DND-41 (cell line): ENCODE measurements around the gene PITPNM1.

Experiments used
- ATAC-seq: fragments of 200-7000 bp; cut with Tn5 transposase; 3 replicates; pipeline ENCODE4 v1.9.1; 2021; ENCODE audit warnings: low read depth; ENCODE audit not compliant: insufficient read depth
- DNase-seq: peaks from one replicate; pipeline ENCODE4 v3.0.0-alpha.2; 2020
- H2AFZ ChIP-seq: 2 replicates; pipeline ENCODE4 v1.6.0; 2012; ENCODE audit warnings: low read depth, low read length
- H3K27ac ChIP-seq: 2 replicates; pipeline ENCODE4 v1.5.1; 2012; ENCODE audit warnings: low read length, inconsistent platforms
- H3K27me3 ChIP-seq: fragments of 200-600 bp; sonication (generic); 2 replicates; pipeline ENCODE4 v1.6.0; 2012; ENCODE audit warnings: low read length, mild to moderate bottlenecking, inconsistent platforms; ENCODE audit not compliant: insufficient read depth, poor library complexity
- H3K36me3 ChIP-seq: 2 replicates; pipeline ENCODE4 v1.5.1; 2012; ENCODE audit warnings: low read length, inconsistent platforms; ENCODE audit not compliant: insufficient read depth
- H3K4me1 ChIP-seq: 2 replicates; pipeline ENCODE4 v1.5.1; 2012; ENCODE audit warnings: mild to moderate bottlenecking, low read length; ENCODE audit not compliant: insufficient read depth
- H3K4me2 ChIP-seq: 2 replicates; pipeline ENCODE4 v1.6.0; 2012; ENCODE audit warnings: mild to moderate bottlenecking, moderate library complexity, low read length, inconsistent platforms; ENCODE audit not compliant: insufficient read depth
- H3K4me3 ChIP-seq, 2 experiments: fragments of 200-600 bp in 1 of 2; shearing (Covaris generic) in 1 of 2; 2 replicates each; pipeline ENCODE4 v1.5.1; 2012 to 2016; ENCODE audit warnings: inconsistent platforms in 2 of 2, low read length in 2 of 2, mild to moderate bottlenecking in 2 of 2, low read depth in 1 of 2, moderate library complexity in 1 of 2
- H3K79me2 ChIP-seq: 2 replicates; pipeline ENCODE4 v1.6.0; 2012; ENCODE audit warnings: low read length, inconsistent platforms; ENCODE audit not compliant: insufficient read depth
- H3K9ac ChIP-seq: 2 replicates; pipeline ENCODE4 v1.6.0; 2012; ENCODE audit warnings: low read depth, mild to moderate bottlenecking, inconsistent platforms, low read length, moderate library complexity
- H3K9me3 ChIP-seq: 2 replicates; pipeline ENCODE4 v1.5.1; 2012; ENCODE audit warnings: low read length, moderate library complexity, mild to moderate bottlenecking, inconsistent platforms; ENCODE audit not compliant: insufficient read depth, severe bottlenecking
- H4K20me1 ChIP-seq: 2 replicates; pipeline ENCODE4 v1.6.0; 2012; ENCODE audit warnings: low read length; ENCODE audit not compliant: insufficient read depth
- EZH2 ChIP-seq: IDR thresholded peaks from 3 replicates; pipeline ENCODE4 v1.6.1; 2012; ENCODE audit warnings: borderline replicate concordance, low read depth, mild to moderate bottlenecking, moderate library complexity, low read length, inconsistent platforms; ENCODE audit not compliant: severe bottlenecking
- TF ChIP-seq, protein P1 (sequence below): IDR thresholded peaks from 2 replicates; pipeline ENCODE4 v1.5.1; 2012; ENCODE audit warnings: borderline replicate concordance, low read length, moderate library complexity, mild to moderate bottlenecking; ENCODE audit not compliant: poor library complexity, severe bottlenecking; ENCODE audit errors: extremely low read depth

PITPNM1 gene

DNA sequence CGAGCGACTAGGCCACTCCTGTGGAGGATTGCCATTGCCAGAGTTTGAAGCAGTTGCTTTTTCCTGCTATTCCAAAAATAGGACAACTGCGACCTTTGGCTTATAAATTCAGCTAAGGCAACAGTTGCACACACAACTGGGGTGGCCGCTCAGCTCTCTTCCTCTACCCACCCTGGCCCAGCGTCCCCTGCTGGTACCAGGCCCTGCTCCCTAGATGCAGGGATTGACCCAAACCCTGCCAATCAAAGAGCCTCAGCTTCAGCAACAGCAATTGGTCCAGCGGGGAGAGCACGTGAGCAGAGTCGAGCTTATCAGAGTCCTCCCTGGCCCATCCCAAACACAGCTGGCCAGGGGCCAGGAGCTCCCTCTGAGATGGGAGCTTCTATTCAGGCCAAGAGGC, 40.1 kb upstream of the PITPNM1 start:
- DNase-seq (peak; percentile 36), ATAC-seq (peak; percentile 34; the same call in 1 of the 3 replicates)
- no peaks in the 10 kb centered on the region for H3K27me3 ChIP-seq
- TF ChIP-seq, protein P1, sequence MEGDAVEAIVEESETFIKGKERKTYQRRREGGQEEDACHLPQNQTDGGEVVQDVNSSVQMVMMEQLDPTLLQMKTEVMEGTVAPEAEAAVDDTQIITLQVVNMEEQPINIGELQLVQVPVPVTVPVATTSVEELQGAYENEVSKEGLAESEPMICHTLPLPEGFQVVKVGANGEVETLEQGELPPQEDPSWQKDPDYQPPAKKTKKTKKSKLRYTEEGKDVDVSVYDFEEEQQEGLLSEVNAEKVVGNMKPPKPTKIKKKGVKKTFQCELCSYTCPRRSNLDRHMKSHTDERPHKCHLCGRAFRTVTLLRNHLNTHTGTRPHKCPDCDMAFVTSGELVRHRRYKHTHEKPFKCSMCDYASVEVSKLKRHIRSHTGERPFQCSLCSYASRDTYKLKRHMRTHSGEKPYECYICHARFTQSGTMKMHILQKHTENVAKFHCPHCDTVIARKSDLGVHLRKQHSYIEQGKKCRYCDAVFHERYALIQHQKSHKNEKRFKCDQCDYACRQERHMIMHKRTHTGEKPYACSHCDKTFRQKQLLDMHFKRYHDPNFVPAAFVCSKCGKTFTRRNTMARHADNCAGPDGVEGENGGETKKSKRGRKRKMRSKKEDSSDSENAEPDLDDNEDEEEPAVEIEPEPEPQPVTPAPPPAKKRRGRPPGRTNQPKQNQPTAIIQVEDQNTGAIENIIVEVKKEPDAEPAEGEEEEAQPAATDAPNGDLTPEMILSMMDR: no peak
- no peak for TF ChIP-seq EZH2
- H3K9ac ChIP-seq: peak overlapping the region; percentile 40
- H3K4me2 ChIP-seq: peak overlapping the region; percentile 32
- no peak overlapping the region for H2AFZ ChIP-seq
- no peaks in the 10 kb centered on the region for H4K20me1 ChIP-seq
- peak overlapping the region; percentile 92 for H3K27ac ChIP-seq
- no peak overlapping the region for H3K4me3 ChIP-seq
- H3K4me1 ChIP-seq: peaks cover 49% of the 10 kb centered on the region
- H3K9me3 ChIP-seq: no peaks in the 10 kb centered on the region
- no peaks in the 10 kb centered on the region for H3K79me2 ChIP-seq
- no peaks in the 10 kb centered on the region for H3K36me3 ChIP-seq

DNA sequence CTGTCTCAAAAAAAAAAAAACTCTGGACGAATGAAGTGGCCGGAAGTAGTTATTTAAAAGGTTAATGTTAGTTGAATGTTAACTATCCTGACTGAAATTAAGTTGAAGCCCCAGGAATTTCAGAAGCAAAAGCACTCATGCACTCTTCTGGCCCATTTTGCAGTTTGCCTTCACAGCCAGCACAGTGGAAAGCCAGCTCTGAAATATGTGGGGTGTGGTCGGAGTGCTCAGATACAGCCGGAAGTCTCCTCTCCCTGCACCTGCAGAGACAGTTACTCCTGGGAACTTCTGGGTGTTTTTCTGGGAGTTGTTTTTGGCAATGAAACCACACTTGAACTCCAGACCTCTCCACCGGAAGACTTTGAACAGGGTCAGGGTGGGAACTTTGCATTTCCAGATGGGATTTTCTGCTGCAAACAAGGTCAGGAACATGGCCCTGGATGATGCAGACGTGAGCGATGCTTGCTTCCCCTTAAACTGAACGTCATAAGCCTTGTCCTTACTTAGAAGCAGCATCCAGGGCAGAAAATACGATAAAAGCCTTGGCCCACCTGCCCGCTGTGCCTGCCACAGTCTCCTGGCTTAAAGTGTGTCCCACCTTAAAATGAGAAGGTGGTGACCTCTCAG, 39.6 kb upstream of the PITPNM1 start:
- H3K36me3 ChIP-seq: no peaks in the 10 kb centered on the region
- peak overlapping the region; percentile 92 for H3K27ac ChIP-seq
- H3K9ac ChIP-seq: peak overlapping the region; percentile 40
- H3K4me2 ChIP-seq: peak overlapping the region; percentile 32
- H3K4me1 ChIP-seq: peaks cover 49% of the 10 kb centered on the region
- DNase-seq (peak; percentile 66), ATAC-seq (peak; percentile 79)
- H3K27me3 ChIP-seq: no peaks in the 10 kb centered on the region
- no peak overlapping the region for H3K4me3 ChIP-seq
- no peaks in the 10 kb centered on the region for H3K9me3 ChIP-seq
- TF ChIP-seq EZH2: no peak
- TF ChIP-seq, protein P1: no peak
- H2AFZ ChIP-seq: peak overlapping the region; percentile 12
- no peaks in the 10 kb centered on the region for H4K20me1 ChIP-seq
- no peaks in the 10 kb centered on the region for H3K79me2 ChIP-seq

DNA sequence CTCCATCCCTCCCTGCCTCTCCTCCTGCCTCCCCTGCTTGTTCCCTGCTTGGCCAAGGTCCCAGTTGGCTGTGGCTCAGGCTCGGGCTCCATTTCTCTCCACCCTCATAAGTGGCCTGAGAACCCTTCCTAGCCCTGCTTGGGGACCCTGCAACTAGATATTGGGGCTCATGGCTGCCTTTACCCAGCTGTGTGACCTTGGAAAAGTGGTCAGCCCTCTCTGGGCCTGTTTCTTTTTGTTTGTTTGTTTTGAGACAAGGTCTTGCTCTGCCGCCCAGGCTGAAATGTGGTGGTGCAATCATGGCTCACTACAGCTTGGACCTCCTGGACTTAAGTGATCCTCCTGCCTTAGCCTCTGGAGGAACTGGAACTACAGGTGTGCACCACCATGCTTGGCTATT, 38.4 kb upstream of the PITPNM1 start:
- H3K9ac ChIP-seq: peak overlapping the region; percentile 40; the same call in 1 of the 2 replicates
- H3K4me1 ChIP-seq: peaks cover 49% of the 10 kb centered on the region
- DNase-seq: no peak

More for the DNA sequence above, 38.4 kb upstream of the PITPNM1 start:
- Histone ChIP-seq H3K27me3 (no peaks in the 10 kb centered on the region), H3K4me2 (no peak overlapping the region), H2AFZ (no peak overlapping the region), H4K20me1 (no peaks in the 10 kb centered on the region), H3K9me3 (no peaks in the 10 kb centered on the region), H3K4me3 (no peak overlapping the region), H3K79me2 (no peaks in the 10 kb centered on the region), H3K27ac (peak overlapping the region; percentile 92), H3K36me3 (no peaks in the 10 kb centered on the region)
- no peak for ATAC-seq
- TF ChIP-seq, protein P1: no peak
- no peak for TF ChIP-seq EZH2
